Peyer's patch (tissue), 4 donors: Measurements from ENCODE around the gene MAZ. TPM values are rescaled to one million over a fixed set of nuclear protein-coding genes. Genes with fewer than 3 reads are reported as not detected.

Experiments
- DNase-seq, 3 donors: peaks; one replicate each; pipeline ENCODE4 v3.0.0-alpha.2; 2017 to 2019
- H3K27ac ChIP-seq, 4 donors: fragments of 200-600 bp; sonication (generic); one replicate each; pipeline ENCODE4 v1.5.1; 2016 to 2019
- H3K27me3 ChIP-seq, 2 donors: fragments of 200-600 bp; sonication (generic); one replicate each; pipeline ENCODE4 v1.5.1; 2019
- H3K36me3 ChIP-seq, 3 donors: fragments of 200-600 bp; sonication (generic); one replicate each; pipeline ENCODE4 v1.5.1; 2016 to 2019
- H3K4me1 ChIP-seq, 4 donors: fragments of 200-600 bp; sonication (generic); one replicate each; pipeline ENCODE4 v1.5.1; 2016 to 2019
- H3K4me3 ChIP-seq, 4 donors: fragments of 200-600 bp; sonication (generic); 1 replicate in 3 of 4; 2 replicates in 1 of 4; pipeline ENCODE4 v1.5.1; 2016 to 2019; ENCODE audit warnings: mild to moderate bottlenecking in 1 of 4
- H3K9me3 ChIP-seq, 4 donors: fragments of 200-600 bp; sonication (generic); one replicate each; pipeline ENCODE4 v1.5.1; 2016 to 2019; ENCODE audit warnings: mild to moderate bottlenecking in 1 of 4
- POLR2A ChIP-seq, 2 donors: fragments of 450-650 bp; IDR thresholded peaks; one replicate each; pipeline ENCODE4 v1.5.1; 2017; ENCODE audit warnings: antibody characterized with exemption in 2 of 2, mild to moderate bottlenecking in 2 of 2, moderate library complexity in 2 of 2
- total RNA-seq, 4 donors: library from RNA; depleted of rRNA; stranded (reverse); fragments of >200 nt; gene quantifications; one replicate each; pipeline ENCODE4 v1.1.0, GENCODE V29; 2016
- TF ChIP-seq, protein P1 (sequence below), 6 experiments: fragments of 450-650 bp in 4 of 6; fragments of 200-600 bp in 2 of 6; sonication (generic) in 1 of 6; IDR thresholded peaks; one replicate each; pipeline ENCODE4 v1.5.1; 2017 to 2019; ENCODE audit warnings: antibody characterized with exemption in 6 of 6, mild to moderate bottlenecking in 3 of 6, moderate library complexity in 1 of 6

MAZ gene
- total RNA-seq, 4 donors from 2014 or later = 124 to 208 (median 135) TPM

DNA sequence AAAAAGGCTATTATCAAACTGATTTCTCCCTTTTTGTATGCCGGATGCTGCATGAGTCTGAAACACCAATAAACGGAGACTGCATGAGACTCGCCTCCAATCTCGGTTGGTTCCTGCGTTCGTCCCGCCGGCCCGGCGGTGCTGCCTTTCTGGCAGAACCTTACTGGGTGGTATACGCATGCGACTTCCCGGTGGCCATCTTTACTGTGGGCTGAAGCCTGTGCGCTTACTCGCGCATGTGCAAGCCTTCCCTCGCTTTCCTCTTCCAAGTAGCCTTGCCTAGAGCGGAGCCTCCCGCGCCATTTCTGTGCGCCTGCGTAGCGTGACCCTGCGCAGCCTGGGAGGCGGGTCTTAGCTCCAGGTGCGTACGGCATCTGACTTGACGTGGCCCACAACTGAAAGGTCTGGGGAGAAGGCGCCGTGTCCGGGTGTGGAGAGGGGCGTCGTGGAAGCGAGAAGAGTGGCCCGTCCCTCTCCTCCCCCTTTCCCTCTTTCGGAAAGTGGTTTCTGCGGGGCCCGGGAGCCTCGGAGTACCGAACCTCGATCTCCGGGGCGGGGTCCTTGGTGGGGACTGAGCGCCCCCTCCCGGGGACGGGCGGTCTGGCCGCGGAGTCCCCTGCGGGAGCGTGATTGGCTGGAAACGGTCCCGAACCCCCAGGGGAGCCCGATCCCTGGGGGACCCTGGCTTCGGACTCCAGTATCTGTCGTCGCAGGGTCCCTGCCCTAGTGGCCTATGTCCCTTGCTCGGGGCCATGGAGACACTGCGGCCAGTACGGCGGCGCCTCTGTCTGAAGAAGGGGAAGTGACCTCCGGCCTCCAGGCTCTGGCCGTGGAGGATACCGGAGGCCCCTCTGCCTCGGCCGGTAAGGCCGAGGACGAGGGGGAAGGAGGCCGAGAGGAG lies 9.7 kb downstream of the MAZ start, which contains the start of gene PAGR1:
Gene PAGR1 (plus strand): TSS at position 360 of the 901 bp plus-strand sequence. CDS start 374 bp downstream, at position 734.
- peaks cover 0 to 74% (median 21%) of the 10 kb centered on the region in 4 donors for H3K4me1 ChIP-seq
- peak; percentile 95 to 100 (median 98) for DNase-seq
- peak; percentile 80 to 87 for TF ChIP-seq POLR2A (IDR thresholded peaks at IDR 0.05)
- TF ChIP-seq, protein P1, sequence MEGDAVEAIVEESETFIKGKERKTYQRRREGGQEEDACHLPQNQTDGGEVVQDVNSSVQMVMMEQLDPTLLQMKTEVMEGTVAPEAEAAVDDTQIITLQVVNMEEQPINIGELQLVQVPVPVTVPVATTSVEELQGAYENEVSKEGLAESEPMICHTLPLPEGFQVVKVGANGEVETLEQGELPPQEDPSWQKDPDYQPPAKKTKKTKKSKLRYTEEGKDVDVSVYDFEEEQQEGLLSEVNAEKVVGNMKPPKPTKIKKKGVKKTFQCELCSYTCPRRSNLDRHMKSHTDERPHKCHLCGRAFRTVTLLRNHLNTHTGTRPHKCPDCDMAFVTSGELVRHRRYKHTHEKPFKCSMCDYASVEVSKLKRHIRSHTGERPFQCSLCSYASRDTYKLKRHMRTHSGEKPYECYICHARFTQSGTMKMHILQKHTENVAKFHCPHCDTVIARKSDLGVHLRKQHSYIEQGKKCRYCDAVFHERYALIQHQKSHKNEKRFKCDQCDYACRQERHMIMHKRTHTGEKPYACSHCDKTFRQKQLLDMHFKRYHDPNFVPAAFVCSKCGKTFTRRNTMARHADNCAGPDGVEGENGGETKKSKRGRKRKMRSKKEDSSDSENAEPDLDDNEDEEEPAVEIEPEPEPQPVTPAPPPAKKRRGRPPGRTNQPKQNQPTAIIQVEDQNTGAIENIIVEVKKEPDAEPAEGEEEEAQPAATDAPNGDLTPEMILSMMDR (IDR thresholded peaks at IDR 0.05) = peak; percentile 88 to 95 (median 89)
- H3K9me3 ChIP-seq = no peaks in the 10 kb centered on the region
- H3K4me3 ChIP-seq = peak within 1 kb of the TSS; percentile 63 to 88 (median 78)
- peak within 1 kb of the TSS; percentile 84 to 96 (median 94) for H3K27ac ChIP-seq
- no peaks in the 10 kb centered on the region for H3K27me3 ChIP-seq
- H3K36me3 ChIP-seq = peaks cover 0 to 5% (median 0%) of the 10 kb centered on the region in 3 donors

DNA sequence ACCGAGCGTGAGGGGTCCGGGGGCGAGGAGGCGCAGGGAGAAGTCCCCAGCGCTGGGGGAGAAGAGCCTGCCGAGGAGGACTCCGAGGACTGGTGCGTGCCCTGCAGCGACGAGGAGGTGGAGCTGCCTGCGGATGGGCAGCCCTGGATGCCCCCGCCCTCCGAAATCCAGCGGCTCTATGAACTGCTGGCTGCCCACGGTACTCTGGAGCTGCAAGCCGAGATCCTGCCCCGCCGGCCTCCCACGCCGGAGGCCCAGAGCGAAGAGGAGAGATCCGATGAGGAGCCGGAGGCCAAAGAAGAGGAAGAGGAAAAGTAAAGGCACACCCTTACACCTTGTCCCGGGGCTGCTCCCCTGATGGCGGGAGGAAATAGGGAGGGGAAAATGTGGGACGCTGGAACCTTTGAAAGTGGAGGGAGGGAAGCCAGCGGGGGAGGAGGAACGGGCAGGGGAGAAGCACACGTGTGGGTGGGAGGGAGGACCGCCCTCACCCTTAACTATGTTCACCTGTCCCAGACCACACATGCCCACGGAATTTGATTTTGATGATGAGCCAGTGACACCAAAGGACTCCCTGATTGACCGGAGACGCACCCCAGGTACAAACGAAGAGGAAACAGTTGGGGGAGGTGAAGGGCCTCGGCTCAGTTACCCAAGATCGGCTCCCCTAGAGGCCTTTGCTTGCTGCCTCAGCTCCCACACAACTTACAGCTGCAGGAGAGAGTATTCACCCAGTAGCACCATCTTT lies 10.5 kb downstream of the MAZ start:
- peak; percentile 62 to 79 (median 76) for DNase-seq
- Histone ChIP-seq H3K27ac (peak overlapping the region; percentile 84 to 96 (median 94)), H3K27me3 (no peaks in the 10 kb centered on the region), H3K4me3 (peak overlapping the region; percentile 63 to 88 (median 78)), H3K9me3 (no peaks in the 10 kb centered on the region), H3K4me1 (peaks cover 0 to 74% (median 22%) of the 10 kb centered on the region in 4 donors), H3K36me3 (peaks cover 0 to 5% (median 0%) of the 10 kb centered on the region in 3 donors)
- TF ChIP-seq, protein P1 (IDR thresholded peaks at IDR 0.05) = peak in 2 of 6 experiments; percentile 16 to 28
- peak in 1 of 2 donors; percentile 11 for TF ChIP-seq POLR2A (IDR thresholded peaks at IDR 0.05)

- H3K9me3 ChIP-seq = no peaks in the 10 kb centered on the region
- no peaks in the 10 kb centered on the region for H3K27me3 ChIP-seq
- DNase-seq = no peak
- peaks cover 0 to 74% (median 28%) of the 10 kb centered on the region in 4 donors for H3K4me1 ChIP-seq
- H3K36me3 ChIP-seq = peaks cover 0 to 5% (median 0%) of the 10 kb centered on the region in 3 donors
- H3K27ac ChIP-seq = peak overlapping the region in 1 of 4 donors; percentile 96
- H3K4me3 ChIP-seq = peak overlapping the region in 1 of 4 donors; percentile 78
- TF ChIP-seq, protein P1 (IDR thresholded peaks at IDR 0.05) = no peak
- TF ChIP-seq POLR2A (IDR thresholded peaks at IDR 0.05) = no peak
Observed at GRCh38 chr16:29818082-29818481, 11.8 kb downstream of the MAZ start.

DNA sequence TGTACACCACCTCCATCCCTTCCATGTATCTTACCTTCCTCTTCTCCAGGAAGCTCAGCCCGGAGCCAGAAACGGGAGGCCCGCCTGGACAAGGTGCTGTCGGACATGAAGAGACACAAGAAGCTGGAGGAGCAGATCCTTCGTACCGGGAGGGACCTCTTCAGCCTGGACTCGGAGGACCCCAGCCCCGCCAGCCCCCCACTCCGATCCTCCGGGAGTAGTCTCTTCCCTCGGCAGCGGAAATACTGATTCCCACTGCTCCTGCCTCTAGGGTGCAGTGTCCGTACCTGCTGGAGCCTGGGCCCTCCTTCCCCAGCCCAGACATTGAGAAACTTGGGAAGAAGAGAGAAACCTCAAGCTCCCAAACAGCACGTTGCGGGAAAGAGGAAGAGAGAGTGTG lies 13.2 kb downstream of the MAZ start:
- H3K9me3 ChIP-seq = no peaks in the 10 kb centered on the region
- H3K4me1 ChIP-seq = peaks cover 0 to 77% (median 32%) of the 10 kb centered on the region in 4 donors
- H3K27ac ChIP-seq = peak overlapping the region; percentile 89 to 95 (median 91)
- H3K36me3 ChIP-seq = peaks cover 0 to 5% (median 0%) of the 10 kb centered on the region in 3 donors
- no peaks in the 10 kb centered on the region for H3K27me3 ChIP-seq
- peak in 1 of 3 donors; percentile 70 for DNase-seq
- H3K4me3 ChIP-seq = peak overlapping the region in 3 of 4 donors; percentile 66 to 80 (median 77)
- no peak for TF ChIP-seq POLR2A (IDR thresholded peaks at IDR 0.05)
- TF ChIP-seq, protein P1 (IDR thresholded peaks at IDR 0.05) = peak in 4 of 6 experiments; percentile 14 to 68 (median 58)

- Histone ChIP-seq H3K4me1 (peaks cover 0 to 76% (median 35%) of the 10 kb centered on the region in 4 donors), H3K9me3 (no peaks in the 10 kb centered on the region), H3K27me3 (no peaks in the 10 kb centered on the region), H3K36me3 (peaks cover 0 to 5% (median 0%) of the 10 kb centered on the region in 3 donors), H3K4me3 (peak within 1 kb of the TSS; percentile 51 to 80 (median 72)), H3K27ac (peak within 1 kb of the TSS; percentile 89 to 95 (median 91))
- TF ChIP-seq, protein P1 (IDR thresholded peaks at IDR 0.05) = no peak
- TF ChIP-seq POLR2A (IDR thresholded peaks at IDR 0.05) = peak; percentile 88 to 93
- peak; percentile 75 to 91 (median 85) for DNase-seq
Observed at GRCh38 chr16:29820271-29820701, 14.0 kb downstream of the MAZ start, which contains the start of gene MVP. Gene MVP (plus strand): TSS chr16:29820462. CDS start chr16:29830550, 10,088 bp downstream.
